ENCODE data around the gene TIPRL. TPM values are rescaled to one million over a fixed set of nuclear protein-coding genes. Genes with fewer than 3 reads are reported as not detected.

TIPRL gene
- total and polyA plus RNA-seq, 2 experiments from 2014 or later, result 26.7 to 44.0 TPM

DNA sequence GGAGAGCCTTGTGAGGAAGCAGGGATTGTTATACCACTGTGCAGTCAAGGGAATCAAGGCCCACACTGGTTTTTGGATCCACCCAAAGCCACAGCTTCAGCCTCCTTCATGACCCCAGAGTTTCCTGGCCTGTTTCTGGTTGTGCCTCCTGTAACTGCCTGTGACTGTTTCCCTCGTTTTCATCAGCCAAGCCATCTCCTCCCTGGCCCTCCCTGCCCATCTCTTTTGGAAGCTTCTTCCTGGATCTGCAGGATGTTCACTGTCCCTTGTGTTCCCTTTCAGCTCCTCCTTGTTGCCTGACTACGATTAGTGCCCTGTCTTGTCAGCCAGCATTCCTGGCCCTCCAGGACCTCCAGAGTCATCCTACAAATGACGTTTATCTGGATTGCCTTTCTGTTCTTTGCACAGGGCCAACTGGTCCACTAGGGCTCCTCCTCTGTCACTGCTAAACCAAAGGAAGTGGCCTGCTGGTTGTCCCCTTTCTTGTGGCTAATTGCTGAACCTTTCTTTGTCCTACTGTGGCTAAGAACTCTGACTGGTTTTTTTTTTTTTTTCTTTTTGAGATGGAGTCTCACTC lies 65.0 kb downstream of the TIPRL start:
- Histone ChIP-seq H3K27me3 (no peaks in the 10 kb centered on the region), H3K27ac (no peak overlapping the region), H3K4me3 (no peak overlapping the region), H3K9me3 (ENCODE audit: low read depth) (no peaks in the 10 kb centered on the region), H3K4me1 (ENCODE audit: low read depth) (no peaks in the 10 kb centered on the region), H3K36me3 (peaks cover 17% of the 10 kb centered on the region)
- peak in 1 of 2 donors; percentile 34 for DNase-seq (ENCODE audit: low read depth in 1 of 2, low spot score in 1 of 2)
- TF ChIP-seq CTCF (IDR thresholded peaks at IDR 0.05; ENCODE audit: low read depth, low read length), result no peak

- Histone ChIP-seq H3K9me3 (ENCODE audit: low read depth) (no peaks in the 10 kb centered on the region), H3K4me1 (ENCODE audit: low read depth) (no peaks in the 10 kb centered on the region), H3K27me3 (no peaks in the 10 kb centered on the region), H3K36me3 (peaks cover 12% of the 10 kb centered on the region), H3K4me3 (no peak overlapping the region), H3K27ac (no peak overlapping the region)
- DNase-seq (ENCODE audit: low read depth in 1 of 2, low spot score in 1 of 2), result no peak
- TF ChIP-seq CTCF (IDR thresholded peaks at IDR 0.05; ENCODE audit: low read depth, low read length), result no peak
Measured at GRCh38 chr1:168245042-168245441, 66.3 kb downstream of the TIPRL start.

DNA sequence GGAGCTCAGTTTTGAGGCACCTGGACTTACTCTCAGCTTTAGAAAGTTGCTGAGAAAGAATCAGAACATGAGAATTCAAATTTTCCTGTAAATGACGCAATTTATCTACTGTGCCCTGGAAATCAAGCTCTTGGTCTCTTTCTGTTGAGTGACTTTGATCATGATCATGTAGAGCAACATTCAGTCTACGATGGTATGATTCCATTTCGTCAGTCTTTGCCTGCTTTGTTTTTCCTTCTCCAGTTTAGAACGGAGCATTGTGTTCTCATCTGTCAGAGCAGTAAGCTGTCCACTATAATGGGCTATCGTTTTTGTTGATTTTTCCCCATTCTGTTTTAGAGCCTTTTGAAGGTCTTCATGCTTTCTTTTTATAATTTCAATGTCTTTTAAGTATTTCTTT lies 67.7 kb downstream of the TIPRL start:
- peak in 1 of 2 donors; percentile 28 for DNase-seq (ENCODE audit: low read depth in 1 of 2, low spot score in 1 of 2)
- Histone ChIP-seq H3K36me3 (peaks cover 12% of the 10 kb centered on the region), H3K27me3 (no peaks in the 10 kb centered on the region), H3K4me1 (ENCODE audit: low read depth) (no peaks in the 10 kb centered on the region), H3K4me3 (no peak overlapping the region), H3K27ac (no peak overlapping the region), H3K9me3 (ENCODE audit: low read depth) (no peaks in the 10 kb centered on the region)
- no peak for TF ChIP-seq CTCF (IDR thresholded peaks at IDR 0.05; ENCODE audit: low read depth, low read length)

Other genes starting within 250 kb of the TIPRL start
- 50.8 and 52.0 TPM in 2 replicates for gene DCAF6, start 242.3 kb upstream of the TIPRL start, total RNA-seq
- 92.7 and 96.1 TPM in 2 replicates for gene DCAF6, start 242.3 kb upstream of the TIPRL start, polyA plus RNA-seq
- gene MPC2, start 241.9 kb upstream of the TIPRL start, total RNA-seq, result 56.8 and 69.5 TPM in 2 replicates
- 231 and 234 TPM in 2 replicates for gene MPC2, start 241.9 kb upstream of the TIPRL start, polyA plus RNA-seq
- 15.5 and 17.0 TPM in 2 replicates for gene GPR161, start 42.0 kb upstream of the TIPRL start, total RNA-seq
- 27.6 and 29.7 TPM in 2 replicates for gene GPR161, start 42.0 kb upstream of the TIPRL start, polyA plus RNA-seq
- 12.0 and 20.7 TPM in 2 replicates for gene SFT2D2, start 47.0 kb downstream of the TIPRL start, total RNA-seq
- gene SFT2D2, start 47.0 kb downstream of the TIPRL start, polyA plus RNA-seq, result 25.6 and 32.7 TPM in 2 replicates
- gene TBX19, start 101.9 kb downstream of the TIPRL start, total RNA-seq, result 1.4 and 1.5 TPM in 2 replicates
- 1.6 and 1.7 TPM in 2 replicates for gene TBX19, start 101.9 kb downstream of the TIPRL start, polyA plus RNA-seq

Measured in cardiac muscle cell (in vitro differentiated cells and primary cell).